ENCODE results near the gene PSG1.
"Not testable (repeated sequence)": the region's sequence is repeated elsewhere in the genome, so short reads cannot be mapped to it uniquely, and the experiment has no call there.

- TF ChIP-seq TCF7L2 (IDR thresholded peaks at IDR 0.05; ENCODE audit: borderline replicate concordance, extremely low read depth, insufficient read depth, insufficient read length); CTCF (IDR thresholded peaks at IDR 0.05 in 2 of 3, conservative IDR thresholded peaks at IDR 0.05 in 1 of 3; ENCODE audit: borderline replicate concordance in 1 of 3, insufficient read depth in 1 of 3, low read depth in 2 of 3, low read length in 2 of 3); REST (IDR thresholded peaks at IDR 0.05; ENCODE audit: low read depth); POLR2AphosphoS5 (IDR thresholded peaks at IDR 0.05; ENCODE audit: low read depth, low read length); SIN3A (IDR thresholded peaks at IDR 0.05; ENCODE audit: low read depth); EZH2 (IDR thresholded peaks at IDR 0.05); JUND (IDR thresholded peaks at IDR 0.05); POLR2A (IDR thresholded peaks at IDR 0.05; ENCODE audit: borderline replicate concordance, extremely low read depth, insufficient read depth, insufficient read length); ATF3 (IDR thresholded peaks at IDR 0.05); EGR1 (IDR thresholded peaks at IDR 0.05; ENCODE audit: low read depth); ZNF274 (IDR thresholded peaks at IDR 0.05; ENCODE audit: low read depth, low read length); MAX (IDR thresholded peaks at IDR 0.05); ELF1 (IDR thresholded peaks at IDR 0.05; ENCODE audit: borderline replicate concordance, low read depth); SRF (IDR thresholded peaks at IDR 0.05; ENCODE audit: low read depth): not testable (repeated sequence)
These were observed 39.0 kb upstream of the PSG1 start for GRCh38 chr19:42918377-42919069.

All from HCT116 (cell line).